Subcutaneous abdominal adipose tissue (tissue), 5 donors: ENCODE measurements around the gene ABCG1.

Source experiments
- H3K27ac ChIP-seq: one replicate; pipeline ENCODE4 v1.7.0; 2013; ENCODE audit warnings: low read depth, mild to moderate bottlenecking, inconsistent platforms, low read length, moderate library complexity
- H3K27me3 ChIP-seq, 5 donors: one replicate each; pipeline ENCODE4 v1.7.0; 2013; ENCODE audit warnings: low read length in 5 of 5, inconsistent platforms in 1 of 5; ENCODE audit not compliant: control insufficient read depth in 5 of 5, insufficient read depth in 4 of 5
- H3K36me3 ChIP-seq, 5 donors: one replicate each; pipeline ENCODE4 v1.7.0; 2013; ENCODE audit warnings: low read length in 5 of 5; ENCODE audit not compliant: control insufficient read depth in 5 of 5, insufficient read depth in 5 of 5
- H3K4me1 ChIP-seq, 5 donors: one replicate each; pipeline ENCODE4 v1.7.0; 2013; ENCODE audit warnings: low read length in 5 of 5, mild to moderate bottlenecking in 3 of 5, moderate library complexity in 1 of 5; ENCODE audit not compliant: control insufficient read depth in 5 of 5, insufficient read depth in 5 of 5
- H3K4me3 ChIP-seq, 5 donors: one replicate each; pipeline ENCODE4 v1.7.0; 2013; ENCODE audit warnings: low read length in 5 of 5, low read depth in 1 of 5
- H3K9ac ChIP-seq, 5 donors: one replicate each; pipeline ENCODE4 v1.7.0; 2013; ENCODE audit warnings: low read length in 5 of 5, mild to moderate bottlenecking in 4 of 5, moderate library complexity in 3 of 5
- H3K9me3 ChIP-seq, 5 donors: one replicate each; pipeline ENCODE4 v1.7.0; 2013; ENCODE audit warnings: low read length in 5 of 5; ENCODE audit not compliant: control insufficient read depth in 5 of 5
- donor health status: healthy.
- donor health status: healthy.
- donor health status: healthy.
- donor health status: healthy.
- donor health status: healthy.

Gene ABCG1

GRCh38 chr21:42191696-42192595, 27.0 kb upstream of the ABCG1 start:
- Histone ChIP-seq H3K4me1 (peaks cover 0 to 46% (median 28%) of the 10 kb centered on the region in 5 donors), H3K27me3 (peaks cover 0 to 3% (median 0%) of the 10 kb centered on the region in 5 donors), H3K36me3 (no peaks in the 10 kb centered on the region), H3K9me3 (no peaks in the 10 kb centered on the region), H3K27ac (no peak overlapping the region), H3K4me3 (no peak overlapping the region), H3K9ac (no peak overlapping the region)

- Histone ChIP-seq H3K4me3 (no peak overlapping the region), H3K27me3 (peaks cover 0 to 3% (median 0%) of the 10 kb centered on the region in 5 donors), H3K4me1 (peaks cover 0 to 34% (median 22%) of the 10 kb centered on the region in 5 donors), H3K27ac (no peak overlapping the region), H3K36me3 (no peaks in the 10 kb centered on the region), H3K9me3 (no peaks in the 10 kb centered on the region), H3K9ac (no peak overlapping the region)
These were observed 25.7 kb upstream of the ABCG1 start for GRCh38 chr21:42193131-42193671.

GRCh38 chr21:42193721-42194120, 25.2 kb upstream of the ABCG1 start:
- Histone ChIP-seq H3K4me3 (no peak overlapping the region), H3K27me3 (peaks cover 0 to 3% (median 0%) of the 10 kb centered on the region in 5 donors), H3K4me1 (peaks cover 0 to 33% (median 20%) of the 10 kb centered on the region in 5 donors), H3K27ac (no peak overlapping the region), H3K36me3 (no peaks in the 10 kb centered on the region), H3K9ac (no peak overlapping the region), H3K9me3 (no peaks in the 10 kb centered on the region)

- H3K36me3 ChIP-seq: no peaks in the 10 kb centered on the region
- H3K9me3 ChIP-seq: no peaks in the 10 kb centered on the region
- no peak overlapping the region for H3K4me3 ChIP-seq
- H3K27me3 ChIP-seq: peaks cover 0 to 3% (median 0%) of the 10 kb centered on the region in 5 donors
- peaks cover 0 to 33% (median 19%) of the 10 kb centered on the region in 5 donors for H3K4me1 ChIP-seq
- H3K27ac ChIP-seq: no peak overlapping the region
- H3K9ac ChIP-seq: no peak overlapping the region
These were observed 24.1 kb upstream of the ABCG1 start for GRCh38 chr21:42194863-42195262.

- Histone ChIP-seq H3K4me1 (peaks cover 0 to 34% (median 19%) of the 10 kb centered on the region in 5 donors), H3K4me3 (no peak overlapping the region), H3K9me3 (no peaks in the 10 kb centered on the region), H3K27me3 (peaks cover 0 to 3% (median 0%) of the 10 kb centered on the region in 5 donors), H3K27ac (no peak overlapping the region), H3K36me3 (no peaks in the 10 kb centered on the region), H3K9ac (no peak overlapping the region)
These were observed 23.4 kb upstream of the ABCG1 start for GRCh38 chr21:42195378-42196031.

- Histone ChIP-seq H3K36me3 (no peaks in the 10 kb centered on the region), H3K9me3 (no peaks in the 10 kb centered on the region), H3K27me3 (peaks cover 0 to 2% (median 0%) of the 10 kb centered on the region in 5 donors), H3K4me3 (no peak overlapping the region), H3K4me1 (peaks cover 0 to 34% (median 18%) of the 10 kb centered on the region in 5 donors), H3K9ac (no peak overlapping the region), H3K27ac (peak overlapping the region; percentile 19)
These were observed 19.7 kb upstream of the ABCG1 start for GRCh38 chr21:42198929-42199867.

GRCh38 chr21:42199868-42200463, 19.0 kb upstream of the ABCG1 start:
- Histone ChIP-seq H3K36me3 (no peaks in the 10 kb centered on the region), H3K4me3 (no peak overlapping the region), H3K4me1 (peaks cover 0 to 29% (median 18%) of the 10 kb centered on the region in 5 donors), H3K27me3 (peaks cover 0 to 2% (median 0%) of the 10 kb centered on the region in 5 donors), H3K27ac (peak overlapping the region; percentile 19), H3K9me3 (no peaks in the 10 kb centered on the region), H3K9ac (no peak overlapping the region)

- Histone ChIP-seq H3K4me3 (no peak overlapping the region), H3K27me3 (peaks cover 0 to 2% (median 0%) of the 10 kb centered on the region in 5 donors), H3K36me3 (no peaks in the 10 kb centered on the region), H3K9ac (no peak overlapping the region), H3K9me3 (no peaks in the 10 kb centered on the region), H3K27ac (no peak overlapping the region), H3K4me1 (peaks cover 0 to 20% (median 14%) of the 10 kb centered on the region in 5 donors)
These were observed 17.9 kb upstream of the ABCG1 start for GRCh38 chr21:42200906-42201614.
